ENCODE data around the gene ZC3H4. TPM values are rescaled to one million over a fixed set of nuclear protein-coding genes. Genes with fewer than 3 reads are reported as not detected.

ZC3H4 gene
- total and polyA plus RNA-seq, 2 donors (not counting 3 experiments of a cell fraction or from before 2014, with no cell fraction given) = 6.2 to 63.9 TPM

DNA sequence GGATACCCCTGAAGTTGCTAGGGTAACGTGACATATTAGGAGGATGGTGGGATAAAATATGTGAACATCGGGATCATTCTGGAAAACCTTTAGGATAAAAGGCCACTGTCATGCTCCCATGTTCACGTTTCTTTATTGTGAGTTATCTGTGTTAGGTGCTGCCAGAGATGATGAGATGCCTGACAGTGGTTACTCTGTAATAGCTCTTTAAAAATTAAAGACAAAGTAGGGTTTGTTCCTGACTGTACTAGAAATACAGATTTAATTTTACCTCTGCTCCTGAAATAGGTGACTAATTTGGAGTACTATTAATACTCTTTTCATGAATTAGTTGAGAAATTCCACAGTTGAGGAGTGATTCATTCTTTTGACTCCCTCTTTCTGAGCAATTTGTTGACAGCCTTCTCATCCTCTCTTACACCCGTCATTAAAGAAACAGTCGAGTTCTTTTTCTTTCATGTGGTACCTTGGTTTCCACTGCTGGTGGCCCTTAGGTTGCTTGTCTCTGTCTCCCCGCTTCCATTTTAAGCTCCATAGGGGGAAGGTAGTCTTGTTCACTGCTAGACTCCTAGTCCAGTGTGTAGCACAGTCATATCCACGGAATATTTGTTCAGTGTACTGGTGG, 45.4 kb upstream of the ZC3H4 start:
- H3K9me1 ChIP-seq (replicated peaks; ENCODE audit: control insufficient read depth, extremely low read depth, insufficient read depth, low read length) = no peaks in the 10 kb centered on the region
- H2AFZ ChIP-seq (ENCODE audit: low read depth, low read length) = no peak overlapping the region
- POLR2A ChIA-PET = interaction anchor here (0.8 to 1.0 kb wide), 2 partner anchors 67 to 107 kb away, joined by 3 to 8 read pairs; no protein-coding TSS in a partner anchor
- intact Hi-C loops (cut with micrococcal nuclease) = loop anchor here (5.0 kb wide), 1 partner anchor 33 kb away; no protein-coding TSS in a partner anchor
- H3K9me3 ChIP-seq (replicated peaks; ENCODE audit: control insufficient read depth, insufficient read depth, low read length) = no peaks in the 10 kb centered on the region
- no peaks in the 10 kb centered on the region for H4K20me1 ChIP-seq (replicated peaks; ENCODE audit: control insufficient read depth, extremely low read depth, insufficient read depth, low read length)
- FAIRE-seq (peak; percentile 59), DNase-seq (ENCODE audit: low read depth, low spot score) (peak; percentile 71)
- peaks cover 6 to 22% of the 10 kb centered on the region in 2 experiments for H3K36me3 ChIP-seq (ENCODE audit: control insufficient read depth in 2 of 2, extremely low read depth in 1 of 2, insufficient read depth in 2 of 2, low read length in 2 of 2)
- TF ChIP-seq, protein P1, sequence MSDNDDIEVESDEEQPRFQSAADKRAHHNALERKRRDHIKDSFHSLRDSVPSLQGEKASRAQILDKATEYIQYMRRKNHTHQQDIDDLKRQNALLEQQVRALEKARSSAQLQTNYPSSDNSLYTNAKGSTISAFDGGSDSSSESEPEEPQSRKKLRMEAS (IDR thresholded peaks at IDR 0.05; ENCODE audit: insufficient read depth, insufficient read length) = no peak
- no peak for TF ChIP-seq POLR2AphosphoS5 (IDR thresholded peaks at IDR 0.05; ENCODE audit: insufficient read depth, low read depth, low read length)
- peak; percentile 48 for TF ChIP-seq FOS (IDR thresholded peaks at IDR 0.05; ENCODE audit: borderline replicate concordance, insufficient read depth, low read length)
- peak; percentile 50 for TF ChIP-seq JUN (IDR thresholded peaks at IDR 0.05; ENCODE audit: borderline replicate concordance, insufficient read depth, insufficient read length, low read depth)
- H3K4me1 ChIP-seq (ENCODE audit: control insufficient read depth, extremely low read depth, insufficient read depth, low read length) = peaks cover 32% of the 10 kb centered on the region
- dilution Hi-C loops (cut with MboI; ENCODE audit: extremely low pct_ligation_motif_present, low sequenced_read_pairs) = loop anchor here (10.0 kb wide), 1 partner anchor 56 kb away; no protein-coding TSS in a partner anchor
- no TSS peak for BruUV-seq (replicated peaks)
- CTCF ChIA-PET = interaction anchor here (1.2 to 5.9 kb wide), 7 partner anchors 14 to 88 kb away, joined by 3 to 69 read pairs (median 7); no protein-coding TSS in a partner anchor
- peaks cover 42% of the 10 kb centered on the region for H3K79me2 ChIP-seq (ENCODE audit: control insufficient read depth, insufficient read depth, low read length)
- peak overlapping the region; percentile 95 for H3K27ac ChIP-seq (ENCODE audit: insufficient read depth, low read depth, low read length)
- H3K9ac ChIP-seq (replicated peaks; ENCODE audit: extremely low read depth, insufficient read depth, low read length) = peak overlapping the region; percentile 72
- H3K4me3 ChIP-seq (replicated peaks in 1 of 3; ENCODE audit: insufficient read depth in 1 of 3, low read depth in 1 of 3, low read length in 3 of 3) = no peak overlapping the region
- H3K4me2 ChIP-seq (ENCODE audit: insufficient read depth, low read length) = peak overlapping the region; percentile 69
- no peaks in the 10 kb centered on the region for H3K27me3 ChIP-seq (ENCODE audit: control insufficient read depth in 2 of 2, insufficient read depth in 2 of 2, low read length in 2 of 2)

DNA sequence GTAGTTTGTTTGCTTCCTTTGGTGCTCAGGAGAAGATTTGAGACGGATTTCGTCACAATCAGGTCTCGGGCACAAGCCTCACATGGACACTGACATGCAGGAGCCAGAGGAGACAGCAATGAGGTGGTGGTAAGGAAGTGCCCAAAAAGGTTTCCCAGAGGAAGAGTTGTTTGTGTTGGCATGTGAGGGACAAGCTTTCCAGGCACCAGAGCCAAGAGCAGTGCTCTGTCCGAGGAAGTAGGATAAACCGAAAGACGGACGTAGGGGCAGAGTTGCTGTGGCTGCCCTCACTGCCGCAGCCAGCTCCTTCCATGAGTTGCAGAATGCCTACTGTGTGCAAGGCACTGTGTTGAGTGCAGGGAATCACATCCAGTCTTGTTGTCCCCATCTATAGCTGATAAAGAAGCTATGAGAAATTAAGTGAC, 44.8 kb upstream of the ZC3H4 start:
- peaks cover 43% of the 10 kb centered on the region for H3K79me2 ChIP-seq (ENCODE audit: control insufficient read depth, insufficient read depth, low read length)
- TF ChIP-seq MYC (IDR thresholded peaks at IDR 0.05; ENCODE audit: low read depth, low read length) (no peak), EZH2 (IDR thresholded peaks at IDR 0.05; ENCODE audit: borderline replicate concordance, low read depth, low read length, severe bottlenecking) (no peak), FOS (IDR thresholded peaks at IDR 0.05; ENCODE audit: borderline replicate concordance, insufficient read depth, low read length) (no peak)
- TF ChIP-seq, protein P1 (IDR thresholded peaks at IDR 0.05; ENCODE audit: insufficient read depth, insufficient read length) = no peak
- H3K9ac ChIP-seq (replicated peaks; ENCODE audit: extremely low read depth, insufficient read depth, low read length) = peak overlapping the region; percentile 72
- H3K4me3 ChIP-seq (replicated peaks in 1 of 3; ENCODE audit: insufficient read depth in 1 of 3, low read depth in 1 of 3, low read length in 3 of 3) = no peak overlapping the region
- intact Hi-C loops (cut with micrococcal nuclease) (loop anchor here (5.0 kb wide), 1 partner anchor 34 kb away; no protein-coding TSS in a partner anchor), dilution Hi-C loops (cut with MboI; ENCODE audit: extremely low pct_ligation_motif_present, low sequenced_read_pairs) (loop anchor here (10.0 kb wide), 1 partner anchor 56 kb away; no protein-coding TSS in a partner anchor)
- H3K27ac ChIP-seq (ENCODE audit: insufficient read depth, low read depth, low read length) = peak overlapping the region; percentile 95
- POLR2A ChIA-PET = interaction anchor here (1.0 to 1.3 kb wide), 2 partner anchors 18 to 68 kb away, joined by 3 read pairs; no protein-coding TSS in a partner anchor
- H4K20me1 ChIP-seq (replicated peaks; ENCODE audit: control insufficient read depth, extremely low read depth, insufficient read depth, low read length) = no peaks in the 10 kb centered on the region
- peaks cover 4 to 22% of the 10 kb centered on the region in 2 experiments for H3K36me3 ChIP-seq (ENCODE audit: control insufficient read depth in 2 of 2, extremely low read depth in 1 of 2, insufficient read depth in 2 of 2, low read length in 2 of 2)
- no peaks in the 10 kb centered on the region for H3K9me3 ChIP-seq (replicated peaks; ENCODE audit: control insufficient read depth, insufficient read depth, low read length)
- DNase-seq (ENCODE audit: low read depth, low spot score) = peak; percentile 86
- FAIRE-seq = no peak
- BruUV-seq (replicated peaks) = no TSS peak
- H2AFZ ChIP-seq (ENCODE audit: low read depth, low read length) = no peak overlapping the region
- H3K4me1 ChIP-seq (ENCODE audit: control insufficient read depth, extremely low read depth, insufficient read depth, low read length) = peaks cover 32% of the 10 kb centered on the region
- no peaks in the 10 kb centered on the region for H3K27me3 ChIP-seq (ENCODE audit: control insufficient read depth in 2 of 2, insufficient read depth in 2 of 2, low read length in 2 of 2)
- peak overlapping the region; percentile 69 for H3K4me2 ChIP-seq (ENCODE audit: insufficient read depth, low read length)
- no peaks in the 10 kb centered on the region for H3K9me1 ChIP-seq (replicated peaks; ENCODE audit: control insufficient read depth, extremely low read depth, insufficient read depth, low read length)
- CTCF ChIA-PET = interaction anchor here (1.2 to 5.9 kb wide), 9 partner anchors 15 to 88 kb away, joined by 3 to 69 read pairs (median 5); no protein-coding TSS in a partner anchor
